GM19043 (cell line): ENCODE measurements around the gene LARGE1.

ENCODE experiments used
- ATAC-seq: cut with Tn5 transposase; IDR thresholded peaks from one replicate; pipeline ENCODE4 v1.9.1; 2021; ENCODE audit warnings: low read depth; ENCODE audit not compliant: unreplicated experiment

LARGE1 gene

DNA sequence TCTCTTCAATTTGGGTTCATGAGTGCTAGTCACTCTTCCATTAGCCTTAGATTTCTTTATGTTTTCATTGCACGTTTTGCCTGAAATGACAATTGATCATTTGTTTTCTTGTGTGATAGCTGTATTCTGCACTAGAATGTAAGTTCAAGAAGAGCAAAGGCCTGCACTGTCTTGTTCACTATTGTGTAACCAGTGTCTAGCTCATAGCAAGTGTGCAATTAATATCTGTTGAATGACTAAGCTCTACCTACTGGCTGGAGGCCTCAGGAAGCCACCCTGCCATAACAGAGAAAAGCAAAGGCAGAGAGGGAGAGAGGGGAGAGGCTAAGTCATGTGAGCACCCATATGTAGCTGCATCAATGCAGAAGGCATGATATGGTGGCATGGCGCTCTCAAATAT, 569.3 kb downstream of the LARGE1 start:
- ATAC-seq, result no peak

DNA sequence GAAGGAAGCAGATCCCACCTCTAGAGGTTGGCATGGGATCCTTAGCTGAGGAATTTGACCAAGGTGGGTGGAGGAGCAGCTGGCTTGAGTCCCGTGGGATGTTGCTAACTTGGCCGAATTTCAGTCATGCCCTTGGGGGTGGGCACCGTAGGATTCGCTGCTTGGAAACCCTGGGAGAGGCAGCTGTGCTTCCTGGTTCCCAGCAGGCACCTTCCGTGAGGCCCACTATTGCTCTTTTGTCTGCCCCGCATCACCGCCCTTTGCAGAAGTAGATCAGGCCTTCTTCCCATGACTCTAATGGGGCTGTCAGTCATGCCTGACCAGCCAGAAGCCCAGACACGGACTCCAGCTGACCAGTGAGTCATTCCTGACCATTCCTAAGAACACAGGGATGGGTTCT, 569.8 kb downstream of the LARGE1 start:
- ATAC-seq, result no peak

DNA sequence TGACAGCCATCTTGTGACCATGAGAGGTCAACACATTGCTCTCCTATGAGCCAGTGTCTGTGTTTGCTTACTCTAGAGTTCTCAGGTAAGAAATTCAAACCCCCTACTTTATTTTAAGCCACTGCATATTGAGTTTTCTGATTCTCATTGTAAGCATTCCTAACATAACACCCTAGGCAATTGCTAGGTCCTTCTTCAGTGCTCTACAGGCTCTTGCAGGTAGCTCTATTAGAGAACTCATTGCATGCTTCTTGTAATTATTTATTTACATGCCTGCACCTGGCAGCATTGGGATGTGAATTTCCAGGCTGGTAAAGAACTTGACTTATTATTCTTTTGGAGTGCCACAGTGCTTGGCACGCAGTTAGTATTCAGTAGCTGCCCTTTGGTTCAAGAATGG, 573.3 kb downstream of the LARGE1 start:
- no peak for ATAC-seq

DNA sequence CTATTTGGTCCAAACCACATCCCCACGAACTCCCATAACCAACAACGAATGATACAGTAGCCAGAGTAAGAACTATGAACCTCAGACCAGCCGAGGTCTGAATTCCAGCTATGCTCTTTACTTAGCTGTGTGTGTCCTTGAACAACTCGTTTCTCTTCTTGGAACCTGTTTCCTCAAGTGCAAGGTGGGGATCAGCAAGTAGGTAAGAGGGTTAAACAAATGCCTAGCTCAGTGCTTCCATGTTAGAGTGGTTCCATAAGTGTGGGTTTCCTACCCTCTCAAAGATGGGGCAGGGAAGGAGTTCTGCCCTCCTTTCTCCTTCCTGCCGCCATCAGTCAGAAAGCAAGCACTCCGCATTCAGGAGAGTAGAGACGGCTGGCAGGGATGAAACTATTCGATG, 578.7 kb downstream of the LARGE1 start:
- ATAC-seq, result no peak

DNA sequence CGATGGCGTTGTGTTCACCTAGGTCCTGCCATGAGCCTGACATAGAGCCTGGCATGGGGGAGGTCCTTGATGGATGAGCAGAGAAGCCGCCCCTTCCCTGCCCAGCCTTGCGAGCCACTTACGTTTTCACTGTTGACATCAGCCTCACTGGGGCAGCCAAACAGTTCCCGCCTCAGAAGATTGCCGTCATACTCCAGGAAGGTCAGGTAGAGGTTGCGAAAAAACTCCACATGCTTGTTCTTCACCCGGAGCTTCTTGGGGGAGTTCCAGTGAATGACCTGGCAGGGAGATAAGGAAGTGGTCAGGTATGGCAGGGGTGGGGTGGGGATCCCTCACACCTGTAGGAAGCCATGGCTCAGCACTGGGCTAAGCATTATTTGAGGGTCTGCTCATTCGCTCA, 582.8 kb downstream of the LARGE1 start:
- no peak for ATAC-seq

DNA sequence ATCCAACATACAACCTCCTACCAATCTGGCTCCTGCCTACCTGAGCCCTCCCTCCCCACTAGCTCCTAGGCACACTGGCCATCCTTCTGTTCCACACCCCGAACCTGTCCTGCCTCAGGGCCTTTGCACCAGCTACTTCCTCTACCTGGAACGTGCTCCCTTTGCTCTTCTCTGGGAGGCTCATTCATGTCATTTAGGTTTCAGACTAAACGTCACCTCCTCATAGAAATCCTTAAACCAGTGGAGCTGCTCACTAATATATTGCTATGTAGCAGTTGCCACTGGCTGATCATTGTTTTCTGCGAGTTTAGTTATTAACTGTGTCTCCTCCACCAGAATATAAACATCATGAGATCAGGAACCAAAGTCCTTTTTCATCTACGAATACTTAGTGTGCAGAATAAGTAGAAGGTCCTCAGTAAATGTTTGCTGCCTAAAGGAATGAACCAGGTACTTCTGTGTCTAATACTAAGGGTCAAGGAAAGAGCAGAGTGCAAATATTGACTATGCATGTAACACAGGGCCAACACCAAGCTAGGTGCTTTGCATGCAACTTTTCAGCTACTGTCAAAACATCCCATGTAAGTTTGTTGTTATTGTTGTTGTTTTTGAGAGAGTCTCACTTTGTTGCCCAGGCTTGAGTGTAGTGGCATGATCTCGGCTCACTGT, 584.5 kb downstream of the LARGE1 start:
- ATAC-seq, result no peak

DNA sequence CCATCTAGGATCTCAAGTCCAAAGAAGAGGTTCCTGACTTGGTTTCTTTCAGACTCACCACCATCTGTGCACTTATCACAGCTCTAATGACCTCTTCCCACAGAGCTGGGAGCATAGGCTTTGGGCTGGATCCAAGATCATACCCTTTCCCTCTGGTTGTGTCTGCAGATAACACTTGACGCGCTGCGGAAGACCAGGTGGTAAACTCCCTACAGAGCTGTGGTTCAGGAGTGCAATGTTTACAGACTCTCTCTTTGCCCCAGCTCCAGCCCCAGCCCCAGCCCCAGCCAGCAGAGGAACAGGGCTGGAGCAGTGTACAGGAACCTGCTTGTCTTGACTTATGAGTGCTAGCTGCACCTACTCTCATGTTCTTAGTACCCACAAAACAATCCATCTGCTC, 587.7 kb downstream of the LARGE1 start:
- no peak for ATAC-seq

DNA sequence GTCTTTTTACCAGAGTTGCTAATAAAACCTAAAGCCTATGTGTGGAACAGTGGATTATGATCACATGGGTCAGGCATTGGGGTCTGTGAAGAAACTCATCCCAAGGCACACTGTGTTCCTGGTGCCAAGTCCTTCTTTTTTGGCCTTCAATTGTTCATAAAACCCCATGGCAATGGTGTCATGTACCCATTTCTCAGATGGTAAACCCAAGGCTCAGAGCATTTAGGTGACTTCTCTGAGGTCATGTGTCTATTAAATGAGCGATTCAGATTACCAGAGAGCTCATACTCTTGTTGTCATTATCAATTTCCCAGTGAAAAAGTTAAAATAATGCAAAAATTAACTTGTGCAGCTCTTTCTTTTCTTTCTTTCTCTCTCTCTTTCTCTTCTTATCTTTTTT, 589.3 kb downstream of the LARGE1 start:
- no peak for ATAC-seq

DNA sequence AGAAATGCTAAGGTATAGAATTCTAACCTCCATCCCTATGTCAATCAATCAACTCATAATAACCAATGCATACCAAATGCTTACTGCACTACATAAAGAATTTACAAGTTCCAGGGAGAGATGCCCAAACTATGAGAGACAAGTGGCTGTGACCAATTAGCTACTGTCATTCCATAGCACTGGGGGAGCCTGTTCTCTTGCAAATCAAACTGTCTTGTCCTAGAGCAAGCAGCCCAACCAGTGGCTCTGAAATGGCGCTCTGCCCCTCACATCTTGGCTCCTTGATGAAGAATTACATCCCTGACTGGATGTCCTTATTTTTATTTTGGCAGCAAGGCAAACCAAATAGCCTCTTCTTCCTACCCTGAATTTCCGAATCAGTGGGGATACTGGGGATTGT, 589.7 kb downstream of the LARGE1 start:
- no peak for ATAC-seq

DNA sequence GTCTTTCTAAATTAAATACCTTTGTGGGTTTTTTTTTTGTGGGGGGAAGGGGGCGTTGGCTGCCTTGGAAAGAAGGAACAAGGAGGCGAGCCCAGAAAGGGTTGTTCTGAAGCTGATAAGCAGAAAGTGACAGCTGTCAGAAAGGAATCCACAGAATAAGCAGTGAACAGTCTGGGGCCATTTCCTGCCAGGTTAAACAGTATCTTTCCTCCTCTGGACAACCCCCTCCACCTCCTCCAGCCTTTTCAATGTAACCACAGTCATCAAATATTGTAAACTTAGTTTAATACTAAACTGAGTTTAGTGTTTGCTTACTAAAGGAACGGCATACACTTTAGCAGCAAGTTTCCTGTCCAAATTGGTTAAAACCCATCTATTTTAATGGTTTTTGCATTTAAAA, 590.9 kb downstream of the LARGE1 start:
- no peak for ATAC-seq

DNA sequence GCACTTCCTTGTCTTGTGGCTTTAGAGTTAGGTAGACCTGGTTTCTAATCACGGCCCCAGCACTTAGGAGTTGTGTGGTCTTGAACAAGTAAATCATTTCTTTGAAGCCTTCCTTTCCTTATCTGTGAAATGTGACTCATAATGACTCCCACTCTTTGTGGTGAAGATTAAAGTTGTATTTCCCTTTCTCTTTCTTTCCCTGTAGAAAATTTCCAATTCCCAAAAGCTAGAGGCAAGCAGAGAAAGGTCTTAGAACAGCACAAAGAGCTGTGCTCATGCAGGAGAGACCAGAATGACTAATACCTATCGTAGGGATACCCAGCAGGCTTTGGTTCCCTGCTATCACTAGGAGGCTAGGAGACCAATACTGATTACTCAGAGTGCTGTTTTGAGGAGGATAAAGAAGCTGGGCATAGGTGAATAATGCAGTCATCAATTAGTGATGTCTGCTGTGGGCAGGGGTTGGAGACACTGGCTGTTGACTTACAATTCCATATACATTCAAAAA, 591.4 kb downstream of the LARGE1 start:
- ATAC-seq, result no peak

DNA sequence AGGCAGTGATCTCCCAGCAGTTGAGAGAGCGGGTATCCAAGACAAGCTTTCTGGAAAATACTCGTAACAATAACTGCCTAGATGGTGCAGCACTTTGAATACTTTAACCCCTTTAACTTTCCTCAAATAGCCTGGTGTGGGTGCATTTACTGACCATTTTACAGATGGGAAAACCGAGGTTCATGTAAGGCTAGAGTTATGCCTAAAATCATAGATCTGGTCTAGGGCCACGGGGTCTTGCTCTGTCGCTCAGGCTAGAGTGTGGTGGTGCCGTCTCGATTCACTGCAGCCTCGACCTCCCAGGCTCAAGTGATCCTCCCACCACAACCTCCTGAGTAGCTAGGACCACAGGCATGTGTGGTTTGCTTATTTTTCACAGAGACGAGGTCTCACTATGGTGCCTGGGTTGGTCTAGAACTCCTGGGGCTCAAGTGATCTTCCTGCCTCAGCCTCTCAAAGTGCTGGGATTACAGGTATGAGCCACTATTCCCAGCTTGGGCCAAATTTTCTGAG, 592.9 kb downstream of the LARGE1 start:
- ATAC-seq, result no peak

DNA sequence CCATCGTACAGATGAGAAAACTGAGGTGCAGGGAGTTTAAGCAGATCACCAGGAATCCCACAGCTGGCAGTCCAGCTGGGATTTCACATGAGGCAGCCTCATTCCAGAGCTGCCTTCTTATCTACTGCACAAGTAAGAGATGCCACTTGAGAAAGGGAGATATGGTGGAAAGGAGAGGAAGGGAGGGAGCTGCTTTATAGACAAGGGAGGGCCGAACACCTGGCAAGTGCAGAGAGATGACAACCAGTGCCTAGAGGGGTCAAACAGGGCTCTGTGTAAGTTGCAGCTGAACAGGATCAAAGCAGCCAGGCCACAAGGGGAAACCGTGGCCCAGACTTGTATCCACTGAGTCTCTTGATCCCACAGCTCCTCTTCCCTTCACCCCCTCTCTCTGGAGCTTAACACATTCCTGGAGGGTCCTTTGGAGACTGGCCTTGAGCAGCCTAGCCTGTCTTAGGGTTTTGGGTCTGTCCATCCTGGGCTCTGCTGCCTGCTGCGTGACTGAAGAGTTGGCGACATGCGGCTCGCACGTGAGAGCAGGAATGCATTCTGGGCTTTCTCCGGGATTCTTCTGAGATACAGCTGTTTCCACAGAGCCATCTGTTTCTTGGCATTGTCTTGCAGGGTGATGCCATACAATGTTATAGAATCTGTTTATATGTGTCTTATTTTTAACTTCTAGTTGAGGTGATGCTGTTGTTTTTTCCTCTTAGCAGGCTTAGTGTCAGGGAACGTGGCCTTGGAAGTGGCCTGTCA, 593.6 kb downstream of the LARGE1 start:
- ATAC-seq, result no peak

DNA sequence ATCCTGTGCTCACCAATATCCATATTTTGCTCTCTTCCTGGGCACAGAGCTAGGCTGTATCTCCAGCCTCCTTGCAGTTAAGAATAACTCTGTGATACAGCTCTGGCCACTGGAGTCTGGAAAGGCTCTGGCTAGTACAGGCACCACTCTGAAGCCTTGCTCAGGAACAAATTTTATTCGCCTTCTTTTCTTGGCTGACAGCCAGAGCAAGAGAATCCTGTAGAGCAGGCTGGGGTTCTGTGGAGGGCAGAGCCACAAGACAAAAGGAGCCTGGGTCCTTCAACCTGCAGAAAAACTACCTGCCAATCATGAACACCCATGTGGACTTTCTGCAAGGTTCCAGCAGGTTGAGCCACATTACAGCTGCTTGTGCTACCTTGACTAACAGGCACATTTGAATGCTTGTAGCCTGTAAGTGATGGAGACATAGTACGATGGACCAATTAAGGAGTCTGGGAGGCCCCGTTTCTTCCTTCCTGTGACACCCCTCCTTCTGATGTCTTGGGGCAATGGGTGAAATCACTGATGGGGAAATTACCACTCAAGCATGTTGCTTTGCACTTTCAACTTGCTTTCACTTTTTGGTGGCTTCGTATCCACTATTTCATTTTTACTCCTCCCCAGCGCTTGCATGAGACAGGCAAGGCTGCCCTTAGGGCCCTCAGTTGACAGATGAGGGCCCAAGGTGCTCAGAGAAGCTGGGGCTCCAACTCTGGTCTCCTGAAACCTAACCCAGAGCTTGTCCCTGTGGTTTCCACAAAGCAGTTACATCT, 594.9 kb downstream of the LARGE1 start:
- ATAC-seq, result no peak

DNA sequence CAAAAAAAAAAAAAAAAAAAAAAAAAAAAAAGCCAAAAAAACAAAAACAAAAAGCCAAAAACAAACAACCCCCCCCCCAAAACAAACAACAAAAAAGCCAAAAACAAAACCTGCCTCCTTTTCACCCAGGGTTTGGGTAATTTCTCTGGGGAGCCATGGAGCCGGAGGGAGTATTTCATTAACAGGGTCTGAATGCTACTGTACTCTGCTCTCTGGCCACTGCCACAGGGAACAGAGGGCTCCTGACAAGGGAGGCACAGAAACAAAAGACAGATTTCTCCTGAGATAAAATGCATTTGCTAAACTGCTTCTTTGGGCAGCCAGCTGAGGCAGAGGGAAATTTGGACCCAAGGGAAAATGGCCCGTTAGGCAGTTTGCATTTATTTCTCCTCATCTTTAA, 596.0 kb downstream of the LARGE1 start:
- ATAC-seq, result no peak

DNA sequence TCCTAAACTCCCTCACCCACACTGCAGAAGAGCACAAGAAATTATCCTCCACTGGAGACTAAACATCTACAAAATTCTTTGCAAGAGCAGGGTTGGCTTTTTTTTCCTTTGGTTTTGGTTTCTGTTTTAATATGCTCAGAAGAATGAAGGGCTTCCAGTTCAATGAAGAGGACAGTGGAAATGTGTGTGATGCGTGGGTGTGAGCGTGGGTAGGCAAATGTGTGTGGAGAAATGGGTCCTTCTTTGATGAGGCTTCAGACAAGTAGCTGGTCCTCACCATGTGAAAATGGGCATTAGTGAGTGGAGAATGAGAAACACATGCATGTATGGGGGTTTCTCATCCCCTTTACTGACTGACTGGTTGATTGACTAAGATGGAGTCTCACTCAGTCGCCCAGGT, 598.8 kb downstream of the LARGE1 start:
- ATAC-seq, result no peak

DNA sequence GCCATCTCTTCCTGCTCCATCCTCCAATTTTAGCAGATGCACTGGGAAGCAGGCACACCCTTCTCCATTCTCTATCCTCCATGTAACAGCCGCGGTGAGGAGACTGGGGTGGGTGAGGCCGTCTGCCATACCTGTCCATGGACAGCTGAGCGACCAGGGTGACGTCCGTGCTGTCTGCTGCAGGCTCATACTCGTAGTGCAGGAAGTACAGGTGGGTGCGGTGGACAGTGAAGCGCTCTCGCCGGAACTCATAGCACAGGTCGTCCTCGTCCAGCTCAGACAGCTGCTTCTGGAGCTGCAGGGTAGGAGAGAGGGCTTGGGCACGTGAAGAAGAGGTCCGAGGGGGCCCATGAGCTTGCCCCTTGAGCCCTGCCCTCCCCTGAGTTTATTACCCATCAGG, 604.3 kb downstream of the LARGE1 start:
- ATAC-seq, result no peak

DNA sequence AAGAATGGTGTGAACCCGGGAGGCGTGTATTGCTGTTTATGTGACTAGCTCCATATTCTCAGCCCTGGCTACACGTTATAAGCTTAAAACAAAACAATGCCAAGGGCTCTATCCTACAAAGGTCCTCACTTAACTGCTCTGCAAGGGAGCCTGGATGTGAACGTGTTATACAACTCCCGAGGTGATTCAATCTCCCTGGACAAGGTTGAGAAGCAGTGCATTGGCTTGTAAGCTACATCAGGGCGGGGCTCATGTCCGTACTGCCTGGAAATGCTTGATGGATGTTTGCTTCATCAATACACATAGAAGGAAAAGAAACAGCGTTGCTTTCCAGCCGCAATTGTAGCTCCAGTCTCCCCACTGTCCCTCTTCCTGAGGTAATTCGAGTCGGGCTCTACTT, 605.2 kb downstream of the LARGE1 start:
- ATAC-seq, result no peak

DNA sequence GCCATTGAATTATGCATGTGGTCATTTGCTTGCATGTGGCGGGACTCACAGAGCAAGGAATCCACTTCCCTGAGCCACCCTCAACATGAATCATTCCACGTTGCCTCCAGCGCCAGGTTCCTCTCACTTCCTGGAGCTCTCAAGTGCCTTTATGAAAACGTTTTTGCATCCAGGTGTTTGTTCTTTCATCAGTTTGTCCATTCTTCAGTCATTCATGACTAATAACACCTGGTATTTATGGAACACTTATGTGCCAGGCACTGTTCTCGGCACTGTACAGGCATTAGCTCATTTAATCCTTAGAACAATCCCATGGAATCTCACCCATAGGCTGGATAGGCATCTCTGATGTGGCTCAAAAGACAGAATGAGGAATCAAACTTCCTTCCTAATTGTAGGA, 606.0 kb downstream of the LARGE1 start:
- no peak for ATAC-seq

DNA sequence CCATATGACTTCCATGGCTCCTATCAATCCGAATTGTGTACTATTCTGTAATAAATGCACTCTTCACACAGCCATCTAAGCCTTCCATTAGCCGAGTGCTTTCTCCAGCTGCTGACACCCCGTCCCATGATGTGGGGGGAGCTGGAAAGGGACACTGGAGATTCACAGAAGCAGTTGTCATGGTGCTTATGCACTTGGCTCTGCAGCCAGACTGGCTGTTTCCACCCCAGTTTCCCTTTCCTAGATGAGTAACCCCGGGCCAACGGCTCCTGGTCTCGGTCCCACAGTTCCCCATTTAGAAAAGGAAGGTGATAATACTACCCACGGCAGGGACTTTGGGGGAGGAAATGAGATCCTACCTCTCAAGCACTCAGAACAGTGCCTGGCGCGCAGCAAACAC, 617.2 kb downstream of the LARGE1 start:
- ATAC-seq, result no peak

DNA sequence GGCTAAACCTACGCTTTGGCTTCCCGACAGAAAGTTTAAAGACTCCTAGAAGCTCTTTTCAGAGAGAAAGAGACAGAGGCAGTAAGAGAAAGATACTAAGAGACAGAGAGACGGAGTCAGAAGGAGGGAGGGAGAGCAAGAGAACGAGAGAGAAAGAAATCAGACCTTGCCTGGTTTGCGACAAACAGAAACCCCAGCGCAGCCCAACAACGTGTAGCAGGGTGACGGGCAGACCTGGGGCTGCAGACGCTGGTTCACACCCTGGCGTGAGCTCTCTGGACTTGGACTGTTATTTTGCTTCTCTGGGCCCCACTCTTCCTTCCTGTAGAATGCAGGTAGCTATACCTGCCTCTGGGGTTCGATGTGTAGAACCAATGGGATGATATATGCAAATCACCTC, 617.7 kb downstream of the LARGE1 start:
- ATAC-seq, result no peak
